ENCODE results near the gene B4GALNT3. TPM values are rescaled to one million over a fixed set of nuclear protein-coding genes. Genes with fewer than 3 reads are reported as not detected.

The B4GALNT3 gene
- total RNA-seq, 1 experiment from 2014 or later = 77.9 TPM

GRCh38 chr12:590206-590750 lies 130.5 kb downstream of the B4GALNT3 start:
- Mint-ChIP-seq H3K27me3 (ENCODE audit: insufficient read depth, unreplicated experiment) (no peaks in the 10 kb centered on the region), H3K4me1 (ENCODE audit: low read depth, unreplicated experiment) (peaks cover 12% of the 10 kb centered on the region), H3K9me3 (ENCODE audit: unreplicated experiment) (no peaks in the 10 kb centered on the region), H3K4me3 (ENCODE audit: unreplicated experiment) (no peak overlapping the region), H3K27ac (ENCODE audit: unreplicated experiment) (no peak overlapping the region), H3K36me3 (ENCODE audit: insufficient read depth, unreplicated experiment) (no peaks in the 10 kb centered on the region)
- peak in 1 of 2 experiments; percentile 26 for DNase-seq
- Histone ChIP-seq H3K36me3 (ENCODE audit: control insufficient read depth, insufficient read depth, low read length) (no peaks in the 10 kb centered on the region), H3K4me3 (ENCODE audit: low read depth, low read length) (no peak overlapping the region), H3K9me3 (peaks cover 5% of the 10 kb centered on the region), H3K4me1 (peaks cover 15% of the 10 kb centered on the region), H3K27me3 (replicated peaks; ENCODE audit: control insufficient read depth, insufficient read depth, low read length) (no peaks in the 10 kb centered on the region)
- BruUV-seq (replicated peaks) = no TSS peak
- TF ChIP-seq, protein P1, sequence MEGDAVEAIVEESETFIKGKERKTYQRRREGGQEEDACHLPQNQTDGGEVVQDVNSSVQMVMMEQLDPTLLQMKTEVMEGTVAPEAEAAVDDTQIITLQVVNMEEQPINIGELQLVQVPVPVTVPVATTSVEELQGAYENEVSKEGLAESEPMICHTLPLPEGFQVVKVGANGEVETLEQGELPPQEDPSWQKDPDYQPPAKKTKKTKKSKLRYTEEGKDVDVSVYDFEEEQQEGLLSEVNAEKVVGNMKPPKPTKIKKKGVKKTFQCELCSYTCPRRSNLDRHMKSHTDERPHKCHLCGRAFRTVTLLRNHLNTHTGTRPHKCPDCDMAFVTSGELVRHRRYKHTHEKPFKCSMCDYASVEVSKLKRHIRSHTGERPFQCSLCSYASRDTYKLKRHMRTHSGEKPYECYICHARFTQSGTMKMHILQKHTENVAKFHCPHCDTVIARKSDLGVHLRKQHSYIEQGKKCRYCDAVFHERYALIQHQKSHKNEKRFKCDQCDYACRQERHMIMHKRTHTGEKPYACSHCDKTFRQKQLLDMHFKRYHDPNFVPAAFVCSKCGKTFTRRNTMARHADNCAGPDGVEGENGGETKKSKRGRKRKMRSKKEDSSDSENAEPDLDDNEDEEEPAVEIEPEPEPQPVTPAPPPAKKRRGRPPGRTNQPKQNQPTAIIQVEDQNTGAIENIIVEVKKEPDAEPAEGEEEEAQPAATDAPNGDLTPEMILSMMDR (IDR thresholded peaks at IDR 0.05; ENCODE audit: insufficient read depth in 1 of 2, low read depth in 1 of 2, low read length in 1 of 2, severe bottlenecking in 1 of 2, unreplicated experiment in 1 of 2) = no peak
- POLR2A ChIA-PET = no interaction called here
- intact Hi-C loops (cut with micrococcal nuclease; ENCODE audit: unreplicated experiment) = no loop called here
- CTCF ChIA-PET = interaction anchor here (1.4 kb wide), 1 partner anchor 17 kb away, joined by 3 read pairs; no protein-coding TSS in a partner anchor

- Histone ChIP-seq H3K9me3 (peaks cover 5% of the 10 kb centered on the region), H3K4me3 (ENCODE audit: low read depth, low read length) (no peak overlapping the region), H3K4me1 (peaks cover 4% of the 10 kb centered on the region), H3K36me3 (ENCODE audit: control insufficient read depth, insufficient read depth, low read length) (no peaks in the 10 kb centered on the region), H3K27me3 (replicated peaks; ENCODE audit: control insufficient read depth, insufficient read depth, low read length) (no peaks in the 10 kb centered on the region)
- Mint-ChIP-seq H3K36me3 (ENCODE audit: insufficient read depth, unreplicated experiment) (no peaks in the 10 kb centered on the region), H3K9me3 (ENCODE audit: unreplicated experiment) (no peaks in the 10 kb centered on the region), H3K27ac (ENCODE audit: unreplicated experiment) (no peak overlapping the region), H3K4me1 (ENCODE audit: low read depth, unreplicated experiment) (peaks cover 6% of the 10 kb centered on the region), H3K27me3 (ENCODE audit: insufficient read depth, unreplicated experiment) (no peaks in the 10 kb centered on the region), H3K4me3 (ENCODE audit: unreplicated experiment) (no peak overlapping the region)
- peak in 1 of 2 experiments; percentile 40 for DNase-seq
- intact Hi-C loops (cut with micrococcal nuclease; ENCODE audit: unreplicated experiment) = no loop called here
- ChIA-PET CTCF (interaction anchor here (1.0 to 1.4 kb wide), 2 partner anchors 16 to 21 kb away, joined by 3 to 4 read pairs; no protein-coding TSS in a partner anchor), POLR2A (no interaction called here)
- no TSS peak for BruUV-seq (replicated peaks)
- TF ChIP-seq, protein P1 (IDR thresholded peaks at IDR 0.05; ENCODE audit: insufficient read depth in 1 of 2, low read depth in 1 of 2, low read length in 1 of 2, severe bottlenecking in 1 of 2, unreplicated experiment in 1 of 2) = peak in 1 of 2 experiments; percentile 28
Measured at GRCh38 chr12:591167-592023, 131.7 kb downstream of the B4GALNT3 start.

DNA sequence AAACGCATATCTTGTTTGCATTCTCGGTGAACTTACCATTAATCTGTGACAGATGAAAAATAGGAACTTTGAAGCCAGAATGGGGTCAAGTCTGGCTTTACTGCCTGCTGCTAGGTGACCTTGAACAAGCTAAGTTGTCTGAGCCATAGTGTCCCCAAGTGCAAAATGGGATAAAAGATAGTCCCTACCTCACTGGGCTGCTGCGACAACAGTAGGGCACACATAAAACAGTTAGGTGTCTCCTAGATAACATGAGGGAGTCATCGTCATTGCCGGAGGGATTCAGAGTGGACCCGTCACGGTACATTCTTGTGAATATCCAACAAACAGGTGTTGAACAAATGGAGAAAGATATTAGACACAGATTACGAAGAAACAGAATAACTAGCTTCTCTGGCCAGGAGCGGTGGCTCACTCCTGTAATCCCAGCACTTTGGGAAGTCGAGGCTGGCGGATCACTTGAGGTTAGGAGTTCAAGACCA lies 132.3 kb downstream of the B4GALNT3 start:
- H3K9me3 Mint-ChIP-seq (ENCODE audit: unreplicated experiment) = no peaks in the 10 kb centered on the region
- H3K36me3 Mint-ChIP-seq (ENCODE audit: insufficient read depth, unreplicated experiment) = no peaks in the 10 kb centered on the region
- Histone ChIP-seq H3K4me1 (no peaks in the 10 kb centered on the region; the same call in 1 of the 2 replicates), H3K27me3 (replicated peaks; ENCODE audit: control insufficient read depth, insufficient read depth, low read length) (no peaks in the 10 kb centered on the region), H3K9me3 (peaks cover 5% of the 10 kb centered on the region), H3K36me3 (ENCODE audit: control insufficient read depth, insufficient read depth, low read length) (no peaks in the 10 kb centered on the region), H3K4me3 (ENCODE audit: low read depth, low read length) (no peak overlapping the region)
- H3K27ac Mint-ChIP-seq (ENCODE audit: unreplicated experiment) = no peak overlapping the region
- intact Hi-C loops (cut with micrococcal nuclease; ENCODE audit: unreplicated experiment) = no loop called here
- H3K4me3 Mint-ChIP-seq (ENCODE audit: unreplicated experiment) = no peak overlapping the region
- TF ChIP-seq, protein P1 (IDR thresholded peaks at IDR 0.05; ENCODE audit: insufficient read depth in 1 of 2, low read depth in 1 of 2, low read length in 1 of 2, severe bottlenecking in 1 of 2, unreplicated experiment in 1 of 2) = no peak
- no TSS peak for BruUV-seq (replicated peaks)
- CTCF ChIA-PET = interaction anchor here (1.0 kb wide), 1 partner anchor 22 kb away, joined by 4 read pairs; no protein-coding TSS in a partner anchor
- peaks cover 6% of the 10 kb centered on the region for H3K4me1 Mint-ChIP-seq (ENCODE audit: low read depth, unreplicated experiment)
- peak in 1 of 2 experiments; percentile 8 for DNase-seq
- H3K27me3 Mint-ChIP-seq (ENCODE audit: insufficient read depth, unreplicated experiment) = no peaks in the 10 kb centered on the region
- POLR2A ChIA-PET = no interaction called here
